ENCODE data around the gene GREB1.

- no peak for TF ChIP-seq CTCF (IDR thresholded peaks at IDR 0.05)
- TF ChIP-seq EP300 (IDR thresholded peaks at IDR 0.05), result no peak
These were observed 32.5 kb downstream of the GREB1 start for GRCh38 chr2:11566383-11566782.

Data from upper lobe of left lung (tissue), 4 donors.